Activated CD4-positive, alpha-beta T cell treated with anti-CD3 and anti-CD28 coated beads, Interleukin-2, amount 50 U/mL, for 4 hours (primary cell): ENCODE data around the gene RAB36.
"Not testable (repeated sequence)": the region's sequence is repeated elsewhere in the genome, so short reads cannot be mapped to it uniquely, and the experiment has no call there.

ENCODE experiments used
- DNase-seq, 2 experiments: peaks; one replicate each; pipeline ENCODE4 v3.0.0-alpha.2; 2020

The RAB36 gene

GRCh38 chr22:23121424-23121823 is 23.9 kb upstream of the RAB36 start:
- DNase-seq, result no peak

- no peak for DNase-seq
Observed at GRCh38 chr22:23122216-23122957, 22.9 kb upstream of the RAB36 start.

- DNase-seq, result no peak
Observed at GRCh38 chr22:23122992-23123803, 22.1 kb upstream of the RAB36 start.

GRCh38 chr22:23123804-23124254 is 21.4 kb upstream of the RAB36 start:
- no peak for DNase-seq

- DNase-seq, result no peak
Observed at GRCh38 chr22:23124611-23125511, 20.4 kb upstream of the RAB36 start.

GRCh38 chr22:23125512-23126103 is 19.7 kb upstream of the RAB36 start:
- DNase-seq, result no peak

- no peak for DNase-seq
Observed at GRCh38 chr22:23126165-23127054, 18.9 kb upstream of the RAB36 start.

GRCh38 chr22:23127055-23127756 is 18.1 kb upstream of the RAB36 start:
- DNase-seq, result no peak

- DNase-seq, result no peak
Observed at GRCh38 chr22:23127788-23128187, 17.5 kb upstream of the RAB36 start.

- DNase-seq, result peak; percentile 68 to 70
Observed at GRCh38 chr22:23128269-23129108, 16.8 kb upstream of the RAB36 start.

- no peak for DNase-seq
Observed at GRCh38 chr22:23129149-23129548, 16.1 kb upstream of the RAB36 start.

GRCh38 chr22:23130697-23131096 is 14.6 kb upstream of the RAB36 start:
- DNase-seq, result no peak

- DNase-seq, result no peak
Observed at GRCh38 chr22:23131931-23132330, 13.3 kb upstream of the RAB36 start.

- DNase-seq, result no peak
Observed at GRCh38 chr22:23132376-23133091, 12.7 kb upstream of the RAB36 start.

- DNase-seq, result no peak
Observed at GRCh38 chr22:23133922-23134321, 11.4 kb upstream of the RAB36 start.

GRCh38 chr22:23136991-23137390 is 8.3 kb upstream of the RAB36 start:
- DNase-seq, result not testable (repeated sequence)

GRCh38 chr22:23137468-23137867 is 7.8 kb upstream of the RAB36 start:
- DNase-seq, result no peak

GRCh38 chr22:23137905-23138561 is 7.2 kb upstream of the RAB36 start:
- no peak for DNase-seq
